H9 (cell line): ENCODE results near the gene NTMT2. TPM values are rescaled to one million over a fixed set of nuclear protein-coding genes. Genes with fewer than 3 reads are reported as not detected.

Experiments
- DNase-seq: peaks from one replicate; pipeline ENCODE4 v3.0.0-alpha.2; 2017
- H2AFZ ChIP-seq: one replicate; pipeline ENCODE4 v1.6.1; 2013; ENCODE audit warnings: mild to moderate bottlenecking, low read length, control low read depth, moderate library complexity
- H2AK5ac ChIP-seq: 2 replicates; pipeline ENCODE4 v1.6.1; 2013; ENCODE audit warnings: low read length, control low read depth, mixed read lengths; ENCODE audit not compliant: insufficient read length
- H2BK120ac ChIP-seq: one replicate; pipeline ENCODE4 v1.6.1; 2013; ENCODE audit warnings: low read depth, mild to moderate bottlenecking, low read length, control low read depth, inconsistent platforms; ENCODE audit not compliant: poor library complexity, severe bottlenecking
- H2BK12ac ChIP-seq: 2 replicates; pipeline ENCODE4 v1.6.1; 2013; ENCODE audit warnings: low read length, control low read depth, mixed read lengths, low read depth; ENCODE audit not compliant: insufficient read length
- H2BK15ac ChIP-seq: 2 replicates; pipeline ENCODE4 v1.6.1; 2013; ENCODE audit warnings: low read depth, low read length, control low read depth
- H2BK20ac ChIP-seq: one replicate; pipeline ENCODE4 v1.6.1; 2013; ENCODE audit warnings: low read depth, mild to moderate bottlenecking, low read length, control low read depth, inconsistent platforms; ENCODE audit not compliant: poor library complexity, severe bottlenecking
- H2BK5ac ChIP-seq: 2 replicates; pipeline ENCODE4 v1.6.1; 2013; ENCODE audit warnings: low read length, control low read depth, mixed read lengths; ENCODE audit not compliant: insufficient read length
- H3K14ac ChIP-seq: 2 replicates; pipeline ENCODE4 v1.6.1; 2013; ENCODE audit warnings: low read length, control low read depth; ENCODE audit not compliant: insufficient read depth
- H3K18ac ChIP-seq: 2 replicates; pipeline ENCODE4 v1.6.1; 2013; ENCODE audit warnings: low read depth, mild to moderate bottlenecking, mixed read lengths, low read length, control low read depth; ENCODE audit not compliant: insufficient read length
- H3K23ac ChIP-seq: 2 replicates; pipeline ENCODE4 v1.6.1; 2013; ENCODE audit warnings: low read length, control low read depth, mixed read lengths, low read depth; ENCODE audit not compliant: insufficient read length
- H3K23me2 ChIP-seq: 2 replicates; pipeline ENCODE4 v1.6.1; 2013; ENCODE audit warnings: low read depth, mild to moderate bottlenecking, mixed read lengths, low read length, control low read depth; ENCODE audit not compliant: insufficient read length, poor library complexity, severe bottlenecking
- H3K27ac ChIP-seq: 2 replicates; pipeline ENCODE4 v1.5.1; 2013; ENCODE audit warnings: low read length, control low read depth, mixed read lengths, low read depth; ENCODE audit not compliant: insufficient read length
- H3K27me3 ChIP-seq: 2 replicates; pipeline ENCODE4 v1.6.1; 2013; ENCODE audit warnings: low read length, control low read depth, inconsistent platforms; ENCODE audit not compliant: insufficient read depth
- H3K4ac ChIP-seq: 2 replicates; pipeline ENCODE4 v1.6.1; 2013; ENCODE audit warnings: low read depth, mild to moderate bottlenecking, control low read depth, inconsistent platforms, low read length, moderate library complexity
- H3K4me1 ChIP-seq: 2 replicates; pipeline ENCODE4 v1.6.1; 2013; ENCODE audit warnings: low read length, control low read depth, inconsistent platforms; ENCODE audit not compliant: insufficient read depth
- H3K4me2 ChIP-seq: 2 replicates; pipeline ENCODE4 v1.6.1; 2013; ENCODE audit warnings: low read length, control low read depth, mixed read lengths; ENCODE audit not compliant: insufficient read length, insufficient read depth
- H3K56ac ChIP-seq: 2 replicates; pipeline ENCODE4 v1.6.1; 2013; ENCODE audit warnings: low read depth, mild to moderate bottlenecking, mixed read lengths, low read length, control low read depth; ENCODE audit not compliant: insufficient read length
- H3K79me1 ChIP-seq: 2 replicates; pipeline ENCODE4 v1.6.1; 2013; ENCODE audit warnings: low read depth, mild to moderate bottlenecking, moderate library complexity, low read length, control low read depth, inconsistent platforms; ENCODE audit not compliant: insufficient read depth, poor library complexity, severe bottlenecking
- H3K79me2 ChIP-seq: 2 replicates; pipeline ENCODE4 v1.6.1; 2013; ENCODE audit warnings: low read length, control low read depth, inconsistent platforms; ENCODE audit not compliant: insufficient read depth
- H3K9ac ChIP-seq: 2 replicates; pipeline ENCODE4 v1.6.1; 2013; ENCODE audit warnings: low read length, control low read depth, mixed read lengths; ENCODE audit not compliant: insufficient read length; ENCODE audit errors: extremely low read depth
- H3K9me3 ChIP-seq: one replicate; pipeline ENCODE4 v1.6.1; 2013; ENCODE audit warnings: low read depth, low read length, inconsistent platforms; ENCODE audit not compliant: control insufficient read depth
- H3T11ph ChIP-seq: one replicate; pipeline ENCODE4 v1.6.1; 2013; ENCODE audit warnings: mild to moderate bottlenecking, low read length, control low read depth, inconsistent platforms
- H4K20me1 ChIP-seq: one replicate; pipeline ENCODE4 v1.6.1; 2013; ENCODE audit not compliant: control insufficient read depth, insufficient read length, insufficient read depth
- H4K5ac ChIP-seq: 2 replicates; pipeline ENCODE4 v1.6.1; 2013; ENCODE audit warnings: low read depth, mild to moderate bottlenecking, mixed read lengths, low read length, control low read depth; ENCODE audit not compliant: insufficient read length
- H4K8ac ChIP-seq: replicated peaks from 2 replicates; pipeline ENCODE4 v1.6.1; 2013; ENCODE audit warnings: low read length, control low read depth, mixed read lengths, low read depth; ENCODE audit not compliant: insufficient read length
- H4K91ac ChIP-seq: 2 replicates; pipeline ENCODE4 v1.6.1; 2013; ENCODE audit warnings: low read depth, mild to moderate bottlenecking, moderate library complexity, mixed read lengths, low read length, control low read depth; ENCODE audit not compliant: insufficient read length
- H3K27ac Mint-ChIP-seq, 3 experiments: 2 replicates in 2 of 3; 3 replicates in 1 of 3; pipeline ENCODE4 v1.8.0; 2020 to 2021; ENCODE audit warnings: mixed read lengths in 3 of 3, mild to moderate bottlenecking in 1 of 3, moderate library complexity in 1 of 3
- H3K27me3 Mint-ChIP-seq: 2 replicates; pipeline ENCODE4 v1.8.0; 2021; ENCODE audit warnings: low read depth, mild to moderate bottlenecking, moderate library complexity, mixed read lengths
- H3K36me3 Mint-ChIP-seq, 3 experiments: 2 replicates in 2 of 3; 3 replicates in 1 of 3; pipeline ENCODE4 v1.8.0; 2020 to 2021; ENCODE audit warnings: low read depth in 3 of 3, mixed read lengths in 3 of 3; ENCODE audit not compliant: insufficient read depth in 1 of 3
- H3K4me1 Mint-ChIP-seq, 2 experiments: 2 replicates each; pipeline ENCODE4 v1.8.0; 2020; ENCODE audit warnings: mixed read lengths in 2 of 2
- H3K4me3 Mint-ChIP-seq, 2 experiments: 2 replicates in 1 of 2; 3 replicates in 1 of 2; pipeline ENCODE4 v1.8.0; 2020 to 2021; ENCODE audit warnings: mild to moderate bottlenecking in 2 of 2, mixed read lengths in 2 of 2, moderate library complexity in 1 of 2
- H3K9me3 Mint-ChIP-seq, 2 experiments: 2 replicates in 1 of 2; 3 replicates in 1 of 2; pipeline ENCODE4 v1.8.0; 2020; ENCODE audit warnings: mild to moderate bottlenecking in 2 of 2, mixed read lengths in 2 of 2, moderate library complexity in 1 of 2
- WGBS: extraction: QIAGEN DNeasy Blood & Tissue Kit; methylation state at CpG from one replicate; pipeline ENCODE4 v1.1.7; 2013; ENCODE audit warnings: missing lambda C conversion rate, low lambda C conversion rate, mixed read lengths; ENCODE audit not compliant: insufficient read length; ENCODE audit errors: extremely low coverage; 5-methylcytosine and 5-hydroxymethylcytosine counted together
- total RNA-seq: library from RNA; stranded (reverse); gene quantifications from 2 replicates; pipeline ENCODE4 v1.2.1, GENCODE V29; 2021
- TF ChIP-seq, protein P1 (sequence below): fragments of 200-600 bp; sonication (generic); conservative IDR thresholded peaks from 3 replicates; pipeline ENCODE4 v1.8.0; 2021; ENCODE audit warnings: antibody characterized with exemption, mild to moderate bottlenecking

Gene NTMT2
- total RNA-seq, 1 experiment from 2014 or later: 0.28 TPM

DNA sequence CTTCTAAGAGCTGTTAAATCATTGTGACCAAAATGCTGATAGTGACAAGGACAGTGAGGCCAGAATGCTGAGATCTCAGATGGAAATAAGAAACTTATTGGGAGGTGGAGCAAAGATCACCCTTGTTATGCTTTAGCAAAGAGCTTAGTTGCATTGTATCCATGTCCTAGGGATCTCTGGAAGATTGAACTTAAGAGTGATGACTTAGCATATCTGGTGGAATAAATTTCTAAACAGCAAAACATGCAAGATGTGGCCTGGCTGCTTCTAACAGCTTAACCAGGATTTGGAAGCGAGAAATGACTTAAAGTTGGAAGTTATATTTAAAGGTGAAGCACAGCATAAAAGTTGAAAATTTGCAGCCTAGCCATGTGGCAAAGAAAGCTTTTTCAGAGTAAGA lies 7.7 kb downstream of the NTMT2 start:
- H4K20me1 ChIP-seq: no peaks in the 10 kb centered on the region
- Mint-ChIP-seq H3K4me1 (no peaks in the 10 kb centered on the region), H3K9me3 (peaks cover 3 to 11% of the 10 kb centered on the region in 2 experiments; a peak in 4 of 5 replicates), H3K36me3 (peaks cover 4% of the 10 kb centered on the region in 3 experiments; a peak in 5 of 7 replicates), H3K27ac (no peak overlapping the region), H3K4me3 (no peak overlapping the region), H3K27me3 (peaks cover 23% of the 10 kb centered on the region)
- H2AK5ac ChIP-seq: no peak overlapping the region
- H3K9ac ChIP-seq: no peak overlapping the region
- H3K79me2 ChIP-seq: no peaks in the 10 kb centered on the region
- no peak for DNase-seq
- H3K9me3 ChIP-seq: no peaks in the 10 kb centered on the region
- no peaks in the 10 kb centered on the region for H3K23me2 ChIP-seq
- no peak overlapping the region for H3K14ac ChIP-seq
- TF ChIP-seq, protein P1, sequence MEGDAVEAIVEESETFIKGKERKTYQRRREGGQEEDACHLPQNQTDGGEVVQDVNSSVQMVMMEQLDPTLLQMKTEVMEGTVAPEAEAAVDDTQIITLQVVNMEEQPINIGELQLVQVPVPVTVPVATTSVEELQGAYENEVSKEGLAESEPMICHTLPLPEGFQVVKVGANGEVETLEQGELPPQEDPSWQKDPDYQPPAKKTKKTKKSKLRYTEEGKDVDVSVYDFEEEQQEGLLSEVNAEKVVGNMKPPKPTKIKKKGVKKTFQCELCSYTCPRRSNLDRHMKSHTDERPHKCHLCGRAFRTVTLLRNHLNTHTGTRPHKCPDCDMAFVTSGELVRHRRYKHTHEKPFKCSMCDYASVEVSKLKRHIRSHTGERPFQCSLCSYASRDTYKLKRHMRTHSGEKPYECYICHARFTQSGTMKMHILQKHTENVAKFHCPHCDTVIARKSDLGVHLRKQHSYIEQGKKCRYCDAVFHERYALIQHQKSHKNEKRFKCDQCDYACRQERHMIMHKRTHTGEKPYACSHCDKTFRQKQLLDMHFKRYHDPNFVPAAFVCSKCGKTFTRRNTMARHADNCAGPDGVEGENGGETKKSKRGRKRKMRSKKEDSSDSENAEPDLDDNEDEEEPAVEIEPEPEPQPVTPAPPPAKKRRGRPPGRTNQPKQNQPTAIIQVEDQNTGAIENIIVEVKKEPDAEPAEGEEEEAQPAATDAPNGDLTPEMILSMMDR: no peak
- no peak overlapping the region for H2BK5ac ChIP-seq
- H3K4ac ChIP-seq: no peak overlapping the region
- no peak overlapping the region for H3K56ac ChIP-seq
- H3K4me2 ChIP-seq: no peak overlapping the region
- H2BK20ac ChIP-seq: no peak overlapping the region
- H2BK12ac ChIP-seq: no peak overlapping the region
- H2AFZ ChIP-seq: no peak overlapping the region
- H3K18ac ChIP-seq: no peak overlapping the region
- no peak overlapping the region for H4K5ac ChIP-seq
- H3K79me1 ChIP-seq: no peaks in the 10 kb centered on the region
- H3K27ac ChIP-seq: no peak overlapping the region
- H3K27me3 ChIP-seq: no peaks in the 10 kb centered on the region
- no CpG with 5 or more reads among the region's 1 CpG for WGBS
- no peak overlapping the region for H4K91ac ChIP-seq
- H3T11ph ChIP-seq: no peak overlapping the region
- no peak overlapping the region for H3K23ac ChIP-seq
- H3K4me1 ChIP-seq: no peaks in the 10 kb centered on the region
- H2BK15ac ChIP-seq: no peak overlapping the region
- H4K8ac ChIP-seq: no peak overlapping the region
- H2BK120ac ChIP-seq: no peak overlapping the region
